RKO (cell line): Measurements from ENCODE around the gene RPUSD3.
"Not testable (repeated sequence)": the region's sequence is repeated elsewhere in the genome, so short reads cannot be mapped to it uniquely, and the experiment has no call there.

Source experiments
- DNase-seq: peaks from one replicate; pipeline ENCODE4 v3.0.0-alpha.2; 2016; ENCODE audit warnings: low spot score

Gene RPUSD3

DNA sequence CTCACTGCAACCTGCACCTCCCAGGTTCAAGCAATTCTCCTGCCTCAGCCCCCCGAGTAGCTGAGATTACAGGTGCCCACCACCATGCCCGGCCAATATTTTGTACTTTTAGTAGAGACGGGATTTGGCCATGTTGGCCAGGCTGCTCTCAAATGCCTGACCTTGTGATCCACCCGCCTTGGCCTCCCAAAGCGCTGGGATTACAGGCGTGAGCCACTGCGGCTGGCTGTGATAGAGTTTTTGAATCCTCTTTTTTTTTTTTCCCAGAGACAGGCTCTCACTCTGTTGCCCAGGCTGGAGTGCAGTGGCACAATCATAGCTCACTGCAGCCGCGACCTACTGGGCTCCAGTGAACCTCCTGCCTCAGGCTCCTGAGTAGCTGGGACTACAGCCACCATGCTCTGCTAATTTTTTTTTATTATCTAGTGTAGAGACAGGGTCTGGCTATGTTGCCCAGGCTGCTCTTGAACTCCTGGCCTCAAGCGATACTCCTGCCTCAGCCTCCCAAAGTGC is 21.4 kb upstream of the RPUSD3 start:
- DNase-seq, result not testable (repeated sequence)

GRCh38 chr3:9864200-9864927 is 20.6 kb upstream of the RPUSD3 start:
- no peak for DNase-seq

- no peak for DNase-seq
Observed at GRCh38 chr3:9863058-9863772, 19.4 kb upstream of the RPUSD3 start.

GRCh38 chr3:9862391-9863057 is 18.7 kb upstream of the RPUSD3 start:
- DNase-seq, result no peak

DNA sequence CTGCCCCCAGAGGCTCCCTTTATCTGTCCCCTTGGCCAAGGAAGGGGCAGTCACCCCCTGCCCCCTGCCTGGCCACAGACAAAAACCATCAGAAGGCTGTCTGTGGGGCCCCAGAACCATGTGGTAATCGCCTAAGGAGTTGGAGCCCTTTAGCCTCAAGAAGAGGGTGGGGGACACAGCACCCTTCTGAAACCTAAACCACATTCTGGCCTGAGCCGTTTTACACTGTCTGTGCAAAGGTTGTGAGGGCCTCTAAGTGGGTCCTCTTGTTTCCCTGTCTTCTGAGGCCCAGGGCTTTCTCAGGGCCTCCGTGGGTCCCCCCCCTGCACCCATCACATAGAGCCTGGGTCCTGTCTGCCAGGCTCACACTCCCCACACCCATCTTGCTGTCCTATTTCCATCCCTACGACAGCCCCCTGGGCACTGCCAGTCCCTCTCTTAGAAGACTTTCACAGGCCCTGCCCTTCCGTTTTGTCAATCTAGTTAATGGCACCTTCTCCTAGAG is 17.9 kb upstream of the RPUSD3 start:
- DNase-seq, result no peak

DNA sequence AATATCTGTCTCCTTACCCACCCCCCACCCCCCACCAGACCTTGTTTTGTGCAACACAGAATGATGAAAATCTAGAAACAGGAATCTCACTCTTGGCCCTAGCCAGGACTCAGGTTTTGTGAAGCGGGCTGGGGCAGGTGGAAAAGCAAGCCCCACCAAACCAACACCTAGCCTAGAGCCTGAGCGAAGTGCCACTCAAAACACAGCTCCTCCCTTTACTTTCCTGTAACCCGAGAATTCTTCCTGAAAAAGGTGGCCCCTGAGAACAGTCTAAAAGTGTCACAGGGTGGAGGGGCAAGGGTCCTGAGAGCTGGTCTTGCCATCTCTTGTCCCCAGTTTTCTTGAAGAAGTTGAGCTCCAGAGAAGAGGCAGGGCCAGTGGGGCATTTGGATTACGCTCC is 17.4 kb upstream of the RPUSD3 start:
- DNase-seq, result no peak

DNA sequence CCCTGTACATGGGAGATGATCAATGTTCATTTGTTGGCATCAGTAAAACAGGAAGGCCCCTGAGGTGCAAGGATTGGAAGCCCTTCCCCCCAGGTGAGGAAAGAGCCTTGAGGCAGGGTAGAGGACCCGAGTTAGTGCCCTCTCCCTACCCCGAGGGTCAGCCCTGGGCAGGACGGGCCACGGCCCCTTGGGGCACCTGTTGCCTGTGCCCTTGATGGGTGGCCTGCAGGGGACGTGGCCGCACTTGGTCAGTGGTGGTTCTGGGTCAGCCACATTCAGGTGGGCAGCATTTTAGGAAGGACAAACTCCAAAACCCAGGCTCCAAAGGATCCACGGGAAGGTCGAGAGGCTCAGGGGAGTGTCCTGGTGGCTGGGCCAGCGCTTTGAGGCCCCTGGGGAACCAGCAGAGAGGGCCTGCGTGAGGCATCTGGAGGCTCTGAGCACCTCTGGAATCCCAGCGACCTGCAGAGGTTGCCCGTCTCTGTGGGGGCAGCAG is 15.8 kb upstream of the RPUSD3 start:
- no peak for DNase-seq

- DNase-seq, result no peak
Observed at GRCh38 chr3:9855594-9855993, 11.8 kb upstream of the RPUSD3 start.

DNA sequence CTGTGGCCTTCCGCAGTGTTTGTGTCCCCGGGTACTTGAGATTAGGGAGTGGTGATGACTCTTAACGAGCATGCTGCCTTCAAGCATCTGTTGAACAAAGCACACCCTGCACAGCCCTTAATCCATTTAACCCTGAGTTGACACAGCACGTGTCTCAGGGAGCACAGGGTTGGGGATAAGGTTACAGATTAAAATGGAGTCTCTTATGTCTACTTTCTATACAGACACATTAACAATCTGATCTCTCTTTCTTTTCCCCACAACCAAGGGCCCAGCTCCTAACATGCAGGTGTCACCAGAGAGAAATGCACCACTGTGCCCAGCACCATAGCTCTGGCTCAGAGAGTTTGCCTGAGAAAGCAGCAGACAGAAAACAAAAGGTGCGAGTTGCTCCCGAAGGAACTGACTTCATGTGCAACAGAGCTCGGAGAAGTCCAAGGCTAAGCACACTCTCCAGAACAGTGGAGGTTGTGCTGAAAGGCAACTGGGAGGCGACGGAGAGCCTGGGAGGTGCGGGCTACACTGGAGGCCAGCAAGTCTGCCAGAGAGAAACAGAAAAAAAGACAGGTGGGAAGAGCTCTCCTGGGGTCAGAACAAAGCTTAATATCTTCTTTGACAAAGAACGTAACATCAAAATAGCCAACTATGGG is 10.6 kb upstream of the RPUSD3 start:
- DNase-seq, result not testable (repeated sequence)

- DNase-seq, result no peak
Observed at GRCh38 chr3:9852528-9852927, 8.7 kb upstream of the RPUSD3 start.

- not testable (repeated sequence) for DNase-seq
Observed at GRCh38 chr3:9851926-9852325, 8.1 kb upstream of the RPUSD3 start.

DNA sequence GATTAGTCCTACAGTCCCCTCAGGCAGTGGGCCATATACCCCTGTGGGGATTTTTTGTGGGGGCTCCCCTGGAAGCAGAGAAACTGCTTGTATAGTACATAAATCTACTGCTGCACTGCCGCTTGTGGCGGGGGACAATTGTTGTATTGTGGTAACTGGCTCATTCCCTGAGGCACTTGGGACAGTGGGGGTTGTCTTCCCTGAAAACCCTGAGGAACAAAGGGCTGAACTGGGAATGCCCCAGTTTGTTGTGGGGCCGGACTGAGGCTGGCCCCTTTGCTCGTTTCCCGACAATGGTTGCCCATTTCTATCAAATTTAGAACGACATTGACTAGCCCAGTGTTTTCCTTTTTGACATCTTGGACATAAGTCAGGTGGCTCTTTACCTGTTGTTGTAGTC is 7.6 kb upstream of the RPUSD3 start:
- DNase-seq, result not testable (repeated sequence)

GRCh38 chr3:9848860-9849259 is 5.1 kb upstream of the RPUSD3 start:
- peak; percentile 70 for DNase-seq

DNA sequence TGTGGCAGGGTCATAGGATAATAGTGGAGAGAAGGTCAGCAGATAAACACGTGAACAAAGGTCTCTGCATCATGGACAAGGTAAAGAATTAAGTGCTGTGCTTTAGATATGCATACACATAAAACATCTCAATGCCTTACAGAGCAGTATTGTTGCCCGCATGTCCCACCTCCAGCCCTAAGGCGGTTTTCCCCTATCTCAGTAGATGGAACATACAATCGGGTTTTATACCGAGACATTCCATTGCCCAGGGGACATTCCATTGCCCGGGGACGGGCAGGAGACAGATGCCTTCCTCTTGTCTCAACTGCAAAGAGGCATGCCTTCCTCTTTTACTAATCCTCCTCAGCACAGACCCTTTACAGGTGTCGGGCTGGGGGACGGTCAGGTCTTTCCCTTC is 4.1 kb upstream of the RPUSD3 start:
- not testable (repeated sequence) for DNase-seq

GRCh38 chr3:9846931-9847488 is 3.2 kb upstream of the RPUSD3 start:
- no peak for DNase-seq

DNA sequence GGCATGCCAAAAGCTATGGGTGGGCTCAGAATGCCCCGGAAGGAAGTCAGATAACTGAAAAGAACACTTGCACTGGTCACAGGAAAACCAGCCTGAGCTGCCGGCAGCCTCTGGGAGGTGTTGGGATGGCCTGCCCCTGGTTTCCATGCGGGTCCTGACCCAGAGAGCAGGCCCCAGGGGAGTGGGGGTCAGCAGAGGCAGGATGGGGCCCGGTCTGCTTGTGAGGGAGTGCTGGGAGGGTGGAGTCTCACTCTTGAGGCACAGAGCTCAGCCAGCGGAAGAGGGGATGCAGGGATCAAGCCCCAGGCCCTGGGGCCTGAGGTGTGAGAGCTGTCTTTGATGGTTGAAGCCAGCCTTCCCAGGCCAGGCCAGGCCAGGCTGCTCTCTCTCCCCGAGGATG is 2.4 kb upstream of the RPUSD3 start:
- DNase-seq, result no peak

- DNase-seq, result no peak
Observed at GRCh38 chr3:9841015-9841414, 2.8 kb downstream of the RPUSD3 start.

DNA sequence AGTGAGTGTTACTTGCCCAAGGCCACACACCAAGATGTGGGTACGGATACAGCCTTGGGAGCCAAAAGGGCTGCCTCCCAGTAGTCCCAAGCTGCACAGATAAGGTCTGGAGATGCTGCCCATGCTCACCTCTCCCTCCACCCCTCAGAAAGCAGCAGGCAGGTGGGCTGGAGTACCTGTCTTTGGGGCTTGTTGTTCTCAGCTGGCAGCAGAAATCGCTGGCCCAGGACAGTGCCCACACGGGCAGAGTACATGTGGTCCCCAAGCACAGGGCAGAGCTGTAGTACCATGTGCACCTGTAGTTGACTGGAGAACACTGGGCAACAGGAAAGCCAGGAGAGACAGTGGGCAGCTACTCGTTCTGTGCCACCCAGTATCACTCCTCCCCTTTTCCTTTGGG is 5.0 kb downstream of the RPUSD3 start:
- DNase-seq, result no peak

DNA sequence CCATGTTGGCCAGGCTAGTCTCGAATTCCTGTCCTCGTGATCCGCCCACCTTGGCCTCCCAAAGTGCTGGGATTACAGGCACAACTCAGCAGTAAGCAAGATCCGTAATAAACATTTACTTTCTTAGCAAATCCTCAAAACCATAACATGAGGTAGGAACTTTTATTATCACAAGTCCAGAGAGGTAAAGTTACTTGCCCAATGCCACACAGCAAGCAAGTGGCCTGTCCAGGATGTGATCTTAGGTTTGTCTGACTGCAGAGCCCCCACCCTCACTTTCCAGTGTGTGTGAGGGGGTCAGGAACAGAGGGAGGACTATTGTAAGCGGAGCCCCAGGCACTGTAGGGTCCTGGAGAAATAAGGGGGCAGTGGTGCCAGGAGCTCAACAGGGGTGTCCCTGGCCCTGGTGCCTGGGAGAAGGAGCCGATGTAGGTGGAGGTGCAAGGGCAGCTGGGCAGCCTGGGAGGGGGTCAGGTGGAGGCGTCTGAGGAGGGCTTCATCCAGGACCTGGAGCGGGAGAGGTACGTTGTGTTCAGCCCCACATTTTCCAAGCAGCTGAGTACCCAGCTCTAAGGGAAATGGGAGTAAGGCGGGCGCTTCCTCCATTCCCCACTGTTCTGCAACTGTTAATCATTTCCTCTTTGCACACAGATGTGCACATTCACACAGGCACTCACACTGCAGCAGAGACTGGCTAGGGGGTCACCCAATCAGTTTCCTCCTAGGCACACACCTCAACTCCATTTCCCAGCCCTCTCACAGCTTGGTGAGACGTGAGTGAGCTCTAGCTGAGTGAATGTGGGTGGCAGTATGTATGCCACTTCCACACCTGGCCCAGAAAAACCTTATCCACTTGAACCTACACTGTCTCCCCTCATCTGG is 5.9 kb downstream of the RPUSD3 start:
- no peak for DNase-seq

GRCh38 chr3:9834520-9835380 is 9.1 kb downstream of the RPUSD3 start:
- no peak for DNase-seq
